Lower leg skin (tissue), 3 donors: Measurements from ENCODE around the gene BIRC6.

ENCODE experiments used
- CTCF ChIP-seq, 3 donors: fragments of 450-650 bp; IDR thresholded peaks; one replicate each; pipeline ENCODE4 v1.5.1; 2016; ENCODE audit warnings: antibody characterized with exemption in 3 of 3, mild to moderate bottlenecking in 3 of 3, moderate library complexity in 2 of 3
- POLR2A ChIP-seq, 2 donors: fragments of 450-650 bp; IDR thresholded peaks; one replicate each; pipeline ENCODE4 v1.6.1; 2016 to 2017; ENCODE audit warnings: antibody characterized with exemption in 2 of 2, mild to moderate bottlenecking in 1 of 2, moderate library complexity in 1 of 2

- no peak for TF ChIP-seq CTCF (IDR thresholded peaks at IDR 0.05)
- TF ChIP-seq POLR2A (IDR thresholded peaks at IDR 0.05): no peak
Measured at GRCh38 chr2:32450851-32451250, 94.0 kb downstream of the BIRC6 start.
